ENCODE data around the gene SLAMF1.

The SLAMF1 gene

DNA sequence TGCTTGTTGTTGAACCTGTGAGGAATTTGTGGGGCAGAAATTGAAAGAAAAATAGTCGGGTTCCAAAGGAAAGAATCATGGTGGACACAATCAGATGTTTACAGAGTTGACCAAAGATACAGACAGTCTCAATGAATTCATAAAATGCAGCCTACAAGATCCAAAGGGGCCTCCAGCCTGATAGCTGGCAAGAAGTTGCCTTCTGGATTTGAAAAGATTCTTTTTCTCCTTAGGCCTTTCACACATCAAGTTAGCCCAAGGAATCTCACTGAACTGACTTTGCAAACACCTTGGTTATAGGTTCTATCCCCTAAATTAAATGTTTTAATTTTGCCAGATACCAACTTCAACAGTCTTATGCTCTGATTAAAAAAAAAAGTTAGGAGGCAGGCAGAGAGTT, 21.5 kb downstream of the SLAMF1 start:
- no peak for DNase-seq (ENCODE audit: low read depth in 2 of 2)

- DNase-seq (ENCODE audit: low read depth in 2 of 2), result no peak
These were observed 22.4 kb downstream of the SLAMF1 start for GRCh38 chr1:160624464-160624863.

DNA sequence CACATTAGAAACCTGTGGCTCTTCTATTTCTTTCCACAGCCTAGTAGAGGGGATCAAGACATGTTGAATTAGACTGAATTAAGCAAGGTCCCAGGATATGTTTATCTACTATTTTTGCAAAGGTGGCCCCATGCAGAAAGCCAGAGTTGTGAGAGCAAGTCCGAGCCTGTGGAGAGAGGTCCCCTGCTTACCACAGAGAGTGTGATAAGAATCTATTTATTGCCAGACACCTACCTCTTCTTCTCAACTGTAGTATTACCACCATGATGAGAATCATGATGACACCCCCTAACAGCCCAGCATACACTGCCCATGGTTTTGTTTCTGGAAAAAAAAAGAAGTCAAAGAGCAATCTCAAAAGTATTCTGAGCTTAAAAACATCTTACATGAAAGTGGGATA, 23.0 kb downstream of the SLAMF1 start:
- DNase-seq (ENCODE audit: low read depth in 2 of 2), result no peak

GRCh38 chr1:160623227-160623633, 23.6 kb downstream of the SLAMF1 start:
- DNase-seq (ENCODE audit: low read depth in 2 of 2), result no peak

- DNase-seq (ENCODE audit: low read depth in 2 of 2), result no peak
These were observed 24.2 kb downstream of the SLAMF1 start for GRCh38 chr1:160622501-160623226.

GRCh38 chr1:160621633-160622413, 25.0 kb downstream of the SLAMF1 start:
- DNase-seq (ENCODE audit: low read depth in 2 of 2), result no peak

DNA sequence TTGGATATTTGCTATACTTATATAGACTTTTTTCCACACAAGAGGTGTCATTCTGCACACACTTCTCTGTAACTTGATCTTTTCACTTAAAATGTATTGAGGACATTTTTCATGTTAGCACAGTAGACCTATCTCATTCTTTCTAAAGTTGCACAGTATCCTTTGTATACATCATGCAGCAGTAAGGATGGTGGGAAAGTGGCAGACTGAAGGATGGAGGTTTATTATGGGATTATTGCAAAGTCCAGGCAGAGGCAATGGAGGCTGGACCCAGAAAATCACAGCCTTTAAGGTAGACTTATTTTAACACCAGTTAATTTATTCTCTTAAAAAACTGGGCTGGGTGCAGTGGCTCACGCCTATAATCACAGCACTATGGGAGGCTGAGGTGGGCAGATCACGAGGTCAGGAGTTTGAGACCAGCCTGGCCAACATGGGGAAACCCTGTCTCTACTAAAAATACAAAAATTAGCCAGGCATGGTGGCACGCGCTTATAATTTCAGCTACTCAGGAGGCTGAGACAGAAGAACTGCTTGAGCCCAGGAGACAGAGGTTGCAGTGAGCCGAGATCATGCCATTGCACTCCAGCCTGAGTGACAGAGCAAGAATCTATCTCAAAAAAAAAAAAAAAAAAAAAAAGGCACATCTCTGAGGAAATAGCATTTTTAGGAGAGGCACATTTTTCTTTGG, 25.8 kb downstream of the SLAMF1 start:
- DNase-seq (ENCODE audit: low read depth in 2 of 2), result no peak

GRCh38 chr1:160619742-160620277, 27.0 kb downstream of the SLAMF1 start:
- no peak for DNase-seq (ENCODE audit: low read depth in 2 of 2)

GRCh38 chr1:160618763-160619274, 28.0 kb downstream of the SLAMF1 start:
- no peak for DNase-seq (ENCODE audit: low read depth in 2 of 2)

- no peak for DNase-seq (ENCODE audit: low read depth in 2 of 2)
These were observed 28.5 kb downstream of the SLAMF1 start for GRCh38 chr1:160618327-160618726.

- DNase-seq (ENCODE audit: low read depth in 2 of 2), result no peak
These were observed 31.2 kb downstream of the SLAMF1 start for GRCh38 chr1:160615660-160616059.

DNA sequence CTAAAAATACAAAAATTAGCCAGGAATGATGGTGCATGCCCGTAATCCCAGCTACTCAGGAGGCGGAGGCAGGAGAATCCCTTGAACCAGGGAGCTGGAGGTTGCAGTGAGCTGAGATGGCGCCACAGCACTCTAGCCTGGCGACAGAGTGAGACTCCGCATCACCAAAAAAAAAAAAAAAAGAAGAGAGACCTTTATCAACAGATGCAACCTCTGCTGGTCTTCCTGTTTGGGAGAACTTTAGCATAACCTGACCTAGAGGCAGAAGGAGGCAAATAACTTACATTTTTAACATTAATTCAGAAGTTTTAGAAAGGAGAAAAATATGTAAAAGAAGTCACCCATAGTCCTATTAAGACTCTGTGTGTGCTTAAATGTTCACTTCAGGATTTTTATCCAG, 32.4 kb downstream of the SLAMF1 start:
- no peak for DNase-seq (ENCODE audit: low read depth in 2 of 2)

DNA sequence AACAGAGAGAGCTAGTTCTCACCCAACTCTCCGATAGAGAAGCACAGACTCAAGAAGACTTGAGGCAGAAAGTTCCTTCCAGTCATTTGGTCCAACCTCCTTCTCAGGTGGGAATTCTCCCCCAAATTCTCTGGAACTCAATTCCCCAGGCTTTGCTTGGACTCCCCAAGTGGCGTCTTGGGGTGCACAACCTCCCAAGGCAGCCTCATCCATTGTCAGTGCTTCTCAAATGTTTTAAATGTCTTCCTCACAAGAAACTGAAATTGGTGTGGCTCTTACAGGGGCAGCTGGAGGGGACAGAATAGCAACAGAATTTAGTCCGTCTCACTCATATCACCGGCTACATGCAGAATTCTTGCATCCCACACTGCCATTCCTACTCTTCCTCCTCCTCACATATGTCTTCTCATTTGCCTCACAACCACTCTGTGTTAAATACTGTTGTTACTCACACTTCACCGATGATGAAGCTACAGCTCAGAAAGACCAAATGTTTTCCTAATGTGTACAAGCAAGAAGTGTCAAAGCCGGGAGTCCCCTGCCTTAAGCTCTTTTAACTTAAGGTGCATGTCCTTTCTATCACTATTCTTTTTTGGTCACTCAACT, 34.1 kb downstream of the SLAMF1 start:
- DNase-seq (ENCODE audit: low read depth in 2 of 2), result no peak

DNA sequence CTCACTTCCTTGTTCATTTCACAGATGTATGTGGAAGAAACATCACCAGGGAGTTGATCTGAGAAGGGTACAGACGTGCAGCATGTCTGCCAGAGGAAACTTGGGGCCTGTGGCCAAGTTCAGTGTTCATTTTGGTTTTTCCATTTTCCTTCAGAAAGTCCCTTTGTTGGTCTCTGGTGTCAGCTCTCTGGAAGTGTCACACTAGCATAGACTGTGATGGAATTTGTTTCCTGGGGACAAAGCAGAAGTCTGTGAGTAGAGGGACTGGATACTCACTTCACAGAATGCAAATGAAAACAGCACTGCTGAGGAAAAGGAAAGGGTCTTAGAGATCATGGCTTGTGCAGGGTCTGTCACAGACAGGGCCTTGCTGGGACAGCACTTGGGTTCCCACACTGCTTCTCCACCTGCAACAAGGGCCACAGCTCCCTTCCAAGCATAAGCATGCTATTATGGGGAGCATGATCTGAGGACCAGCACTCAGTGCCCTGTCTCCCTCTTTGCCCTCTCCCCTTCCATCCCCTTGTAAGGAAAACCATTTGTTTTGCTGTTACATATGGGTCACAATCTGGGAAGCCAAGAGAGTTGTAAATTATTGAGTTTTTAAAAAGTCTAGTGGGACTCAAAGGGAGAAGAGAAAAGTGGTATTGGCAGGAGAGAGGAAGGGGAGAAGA, 36.1 kb downstream of the SLAMF1 start:
- DNase-seq (ENCODE audit: low read depth in 2 of 2), result no peak

GRCh38 chr1:160608941-160609340, 37.9 kb downstream of the SLAMF1 start:
- DNase-seq (ENCODE audit: low read depth in 2 of 2), result no peak

- DNase-seq (ENCODE audit: low read depth in 2 of 2), result no peak
These were observed 38.3 kb downstream of the SLAMF1 start for GRCh38 chr1:160608514-160608913.

- DNase-seq (ENCODE audit: low read depth in 2 of 2), result no peak
These were observed 38.8 kb downstream of the SLAMF1 start for GRCh38 chr1:160608057-160608456.

DNA sequence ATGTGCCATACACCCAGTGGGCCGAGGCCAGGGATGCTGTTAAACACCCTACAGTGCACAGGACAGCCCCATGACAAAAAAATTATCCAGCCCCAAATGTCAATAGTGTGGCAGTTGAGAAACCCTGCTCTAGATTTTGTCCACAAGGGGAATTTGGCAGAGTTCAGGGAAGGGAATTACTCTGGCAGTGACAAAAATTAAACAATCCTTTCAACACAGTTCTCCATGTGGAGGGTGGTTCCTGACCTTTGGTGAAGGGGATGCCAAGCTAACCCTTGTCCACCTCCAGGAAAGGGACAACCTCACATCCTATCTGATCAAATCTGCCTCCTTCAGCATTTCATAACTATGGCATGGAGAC, 39.2 kb downstream of the SLAMF1 start:
- DNase-seq (ENCODE audit: low read depth in 2 of 2), result no peak

- DNase-seq (ENCODE audit: low read depth in 2 of 2), result peak in 1 of 2 experiments; percentile 35
These were observed 39.7 kb downstream of the SLAMF1 start for GRCh38 chr1:160607011-160607671.

DNA sequence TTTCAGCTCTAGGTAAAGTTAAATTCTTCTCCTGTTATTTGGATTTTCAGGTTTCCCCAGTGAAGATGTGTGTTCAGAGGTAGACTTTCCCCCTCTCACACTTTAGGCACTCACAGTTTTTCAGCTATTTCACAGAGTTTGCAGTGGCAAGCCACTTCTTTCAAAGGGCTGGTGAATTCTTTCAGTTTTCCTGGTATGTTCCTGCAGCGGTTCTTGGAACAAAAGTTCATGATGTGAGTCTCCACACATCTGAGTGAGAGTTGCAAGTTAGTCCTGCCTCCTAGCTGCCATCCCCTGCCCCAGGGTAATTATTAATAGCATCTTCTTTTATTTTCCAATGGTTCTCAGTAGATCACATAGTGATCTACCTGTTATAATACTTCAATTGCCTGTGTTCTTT, 40.2 kb downstream of the SLAMF1 start:
- no peak for DNase-seq (ENCODE audit: low read depth in 2 of 2)

Measured in stimulated activated CD4-positive, alpha-beta T cell treated with anti-CD3 and anti-CD28 coated beads, Interleukin-12 subunit alpha, Interleukin-12 subunit beta, amount 100 ng/mL, for 24 hours (primary cell).